GM18861 (cell line): ENCODE data around the gene LYSMD3.

Source experiments
- ATAC-seq: cut with Tn5 transposase; IDR thresholded peaks from one replicate; pipeline ENCODE4 v1.9.1; 2021; ENCODE audit not compliant: unreplicated experiment

LYSMD3 gene

GRCh38 chr5:90548069-90548593 is 18.7 kb upstream of the LYSMD3 start:
- ATAC-seq: no peak

GRCh38 chr5:90547072-90547536 is 17.7 kb upstream of the LYSMD3 start:
- no peak for ATAC-seq

- ATAC-seq: no peak
Observed at GRCh38 chr5:90546216-90546837, 16.9 kb upstream of the LYSMD3 start.

- no peak for ATAC-seq
Observed at GRCh38 chr5:90545511-90545910, 16.1 kb upstream of the LYSMD3 start.

- no peak for ATAC-seq
Observed at GRCh38 chr5:90542827-90543519, 13.6 kb upstream of the LYSMD3 start.

GRCh38 chr5:90534922-90535321 is 5.5 kb upstream of the LYSMD3 start:
- no peak for ATAC-seq

GRCh38 chr5:90533794-90534193 is 4.4 kb upstream of the LYSMD3 start:
- no peak for ATAC-seq

- no peak for ATAC-seq
Observed at GRCh38 chr5:90530736-90531487, 1.5 kb upstream of the LYSMD3 start.

GRCh38 chr5:90529939-90530677 is 724 bp upstream of the LYSMD3 start:
- ATAC-seq: peak; percentile 40

- ATAC-seq: no peak
Observed at GRCh38 chr5:90528601-90529193, 687 bp downstream of the LYSMD3 start.

GRCh38 chr5:90519081-90519480 is 10.3 kb downstream of the LYSMD3 start:
- no peak for ATAC-seq

GRCh38 chr5:90518661-90519060 is 10.7 kb downstream of the LYSMD3 start:
- no peak for ATAC-seq

- ATAC-seq: no peak
Observed at GRCh38 chr5:90514520-90514919, 14.9 kb downstream of the LYSMD3 start.

- no peak for ATAC-seq
Observed at GRCh38 chr5:90510438-90510837, 18.9 kb downstream of the LYSMD3 start.

- no peak for ATAC-seq
Observed at GRCh38 chr5:90506221-90506620, 23.2 kb downstream of the LYSMD3 start.

GRCh38 chr5:90504743-90505142 is 24.6 kb downstream of the LYSMD3 start:
- ATAC-seq: no peak

- no peak for ATAC-seq
Observed at GRCh38 chr5:90503596-90503995, 25.8 kb downstream of the LYSMD3 start.

GRCh38 chr5:90495146-90495545 is 34.2 kb downstream of the LYSMD3 start:
- ATAC-seq: no peak

- ATAC-seq: no peak
Observed at GRCh38 chr5:90494043-90494442, 35.3 kb downstream of the LYSMD3 start.

- ATAC-seq: no peak
Observed at GRCh38 chr5:90488791-90489190, 40.6 kb downstream of the LYSMD3 start.

- ATAC-seq: no peak
Observed at GRCh38 chr5:90484540-90484939, 44.8 kb downstream of the LYSMD3 start.
